Suppressor macrophage (primary cell): ENCODE results near the gene RPTOR.

Source experiments
- DNase-seq, 4 experiments: peaks; one replicate each; pipeline ENCODE4 v3.0.0-alpha.2; 2020 to 2022

RPTOR gene

GRCh38 chr17:80902197-80902962 lies 357.7 kb downstream of the RPTOR start:
- DNase-seq, result no peak

GRCh38 chr17:80902963-80903611 lies 358.4 kb downstream of the RPTOR start:
- no peak for DNase-seq

GRCh38 chr17:80904036-80904753 lies 359.6 kb downstream of the RPTOR start:
- DNase-seq, result no peak

- no peak for DNase-seq
Observed at GRCh38 chr17:80905586-80906230, 361.1 kb downstream of the RPTOR start.

- DNase-seq, result no peak
Observed at GRCh38 chr17:80906364-80907259, 362.0 kb downstream of the RPTOR start.

GRCh38 chr17:80907281-80907680 lies 362.6 kb downstream of the RPTOR start:
- DNase-seq, result no peak

- no peak for DNase-seq
Observed at GRCh38 chr17:80908211-80908610, 363.6 kb downstream of the RPTOR start.

GRCh38 chr17:80908776-80909175 lies 364.1 kb downstream of the RPTOR start:
- DNase-seq, result no peak

GRCh38 chr17:80909635-80910034 lies 365.0 kb downstream of the RPTOR start:
- DNase-seq, result no peak

GRCh38 chr17:80910043-80910442 lies 365.4 kb downstream of the RPTOR start:
- no peak for DNase-seq

GRCh38 chr17:80912476-80912875 lies 367.8 kb downstream of the RPTOR start:
- DNase-seq, result no peak

GRCh38 chr17:80913928-80914821 lies 369.5 kb downstream of the RPTOR start:
- no peak for DNase-seq

- no peak for DNase-seq
Observed at GRCh38 chr17:80916246-80916645, 371.6 kb downstream of the RPTOR start.

- DNase-seq, result no peak
Observed at GRCh38 chr17:80917716-80918560, 373.3 kb downstream of the RPTOR start.

- DNase-seq, result no peak
Observed at GRCh38 chr17:80918731-80919130, 374.1 kb downstream of the RPTOR start.

- no peak for DNase-seq
Observed at GRCh38 chr17:80919331-80920311, 375.0 kb downstream of the RPTOR start.

- DNase-seq, result no peak
Observed at GRCh38 chr17:80920441-80920840, 375.8 kb downstream of the RPTOR start.

- no peak for DNase-seq
Observed at GRCh38 chr17:80921159-80921558, 376.5 kb downstream of the RPTOR start.
